Measurements from ENCODE around the gene RPS6KA4. TPM values are rescaled to one million over a fixed set of nuclear protein-coding genes. Genes with fewer than 3 reads are reported as not detected.

Gene RPS6KA4
- total RNA-seq, 4 donors from 2014 or later, result 2.4 to 37.4 (median 29.3) TPM

- no peaks in the 10 kb centered on the region for H3K36me3 ChIP-seq
- no peak overlapping the region for H3K4me3 ChIP-seq
- intact Hi-C loops (cut with DNase I; ENCODE audit: low total_unique reads), result no loop called here
Measured at GRCh38 chr11:64362339-64362738, 3.4 kb downstream of the RPS6KA4 start.

GRCh38 chr11:64364435-64364834 is 5.5 kb downstream of the RPS6KA4 start:
- intact Hi-C loops (cut with DNase I; ENCODE audit: low total_unique reads), result no loop called here
- TF ChIP-seq POLR2A (IDR thresholded peaks at IDR 0.05), result no peak
- TF ChIP-seq, protein P1, sequence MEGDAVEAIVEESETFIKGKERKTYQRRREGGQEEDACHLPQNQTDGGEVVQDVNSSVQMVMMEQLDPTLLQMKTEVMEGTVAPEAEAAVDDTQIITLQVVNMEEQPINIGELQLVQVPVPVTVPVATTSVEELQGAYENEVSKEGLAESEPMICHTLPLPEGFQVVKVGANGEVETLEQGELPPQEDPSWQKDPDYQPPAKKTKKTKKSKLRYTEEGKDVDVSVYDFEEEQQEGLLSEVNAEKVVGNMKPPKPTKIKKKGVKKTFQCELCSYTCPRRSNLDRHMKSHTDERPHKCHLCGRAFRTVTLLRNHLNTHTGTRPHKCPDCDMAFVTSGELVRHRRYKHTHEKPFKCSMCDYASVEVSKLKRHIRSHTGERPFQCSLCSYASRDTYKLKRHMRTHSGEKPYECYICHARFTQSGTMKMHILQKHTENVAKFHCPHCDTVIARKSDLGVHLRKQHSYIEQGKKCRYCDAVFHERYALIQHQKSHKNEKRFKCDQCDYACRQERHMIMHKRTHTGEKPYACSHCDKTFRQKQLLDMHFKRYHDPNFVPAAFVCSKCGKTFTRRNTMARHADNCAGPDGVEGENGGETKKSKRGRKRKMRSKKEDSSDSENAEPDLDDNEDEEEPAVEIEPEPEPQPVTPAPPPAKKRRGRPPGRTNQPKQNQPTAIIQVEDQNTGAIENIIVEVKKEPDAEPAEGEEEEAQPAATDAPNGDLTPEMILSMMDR (IDR thresholded peaks at IDR 0.05), result no peak
- Histone ChIP-seq H3K27me3 (no peaks in the 10 kb centered on the region), H3K27ac (no peak overlapping the region), H3K4me1 (peaks cover 0 to 8% of the 10 kb centered on the region in 2 donors), H3K9me3 (no peaks in the 10 kb centered on the region), H3K4me3 (no peak overlapping the region), H3K36me3 (no peaks in the 10 kb centered on the region)
- DNase-seq, result no peak

More at GRCh38 chr11:64362339-64362738, 3.4 kb downstream of the RPS6KA4 start:
- no peak for TF ChIP-seq POLR2A (IDR thresholded peaks at IDR 0.05)
- Histone ChIP-seq H3K4me1 (peaks cover 7 to 20% of the 10 kb centered on the region in 2 donors), H3K27ac (no peak overlapping the region), H3K27me3 (no peaks in the 10 kb centered on the region), H3K9me3 (no peaks in the 10 kb centered on the region)
- no peak for DNase-seq

DNA sequence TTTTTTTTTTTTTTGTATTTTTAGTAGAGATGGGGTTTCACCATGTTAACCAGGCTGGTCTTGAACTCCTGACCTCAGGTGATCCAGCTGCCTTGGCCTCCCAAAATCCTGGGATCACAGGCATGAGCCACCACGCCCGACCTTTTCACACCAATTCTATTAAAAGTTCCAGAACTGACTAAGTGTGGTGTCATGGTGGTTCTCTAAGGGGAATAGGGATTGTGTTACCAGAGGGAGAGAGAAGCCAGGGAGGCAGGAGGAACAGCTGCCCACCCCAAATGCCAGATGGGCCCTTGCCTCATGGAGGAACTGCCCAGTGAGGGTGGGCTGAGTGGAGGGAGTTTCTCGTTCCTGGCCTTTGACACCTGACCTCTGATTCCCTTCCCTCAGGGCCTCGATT is 5.9 kb downstream of the RPS6KA4 start:
- intact Hi-C loops (cut with DNase I; ENCODE audit: low total_unique reads), result no loop called here
- TF ChIP-seq, protein P1 (IDR thresholded peaks at IDR 0.05), result no peak
- no peak for TF ChIP-seq POLR2A (IDR thresholded peaks at IDR 0.05)
- no peaks in the 10 kb centered on the region for H3K36me3 ChIP-seq
- H3K27me3 ChIP-seq, result no peaks in the 10 kb centered on the region
- H3K27ac ChIP-seq, result no peak overlapping the region
- no peak overlapping the region for H3K4me3 ChIP-seq
- DNase-seq, result no peak
- peaks cover 0 to 3% of the 10 kb centered on the region in 2 donors for H3K4me1 ChIP-seq
- no peaks in the 10 kb centered on the region for H3K9me3 ChIP-seq

DNA sequence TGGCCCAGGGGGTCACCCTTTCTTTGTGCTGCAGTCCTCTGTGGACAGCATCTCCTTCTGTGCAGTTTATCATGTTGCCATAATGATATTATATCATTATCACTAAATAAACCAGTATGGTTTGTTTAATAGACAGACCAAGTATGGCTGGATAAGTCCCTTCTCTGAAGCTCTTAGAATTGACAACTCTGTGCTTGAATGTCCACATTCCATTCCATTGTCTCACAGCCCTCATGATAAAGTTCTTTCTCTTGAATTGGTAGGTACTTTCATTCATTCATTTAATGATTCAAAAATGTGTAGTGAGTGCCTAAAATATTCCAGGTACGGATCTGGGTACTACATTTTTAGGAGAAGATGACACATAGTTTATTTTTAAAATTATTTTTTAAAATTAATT is 7.8 kb downstream of the RPS6KA4 start:
- TF ChIP-seq, protein P1 (IDR thresholded peaks at IDR 0.05), result no peak
- TF ChIP-seq POLR2A (IDR thresholded peaks at IDR 0.05), result no peak
- intact Hi-C loops (cut with DNase I; ENCODE audit: low total_unique reads), result no loop called here
- H3K4me1 ChIP-seq, result no peaks in the 10 kb centered on the region
- H3K27ac ChIP-seq, result no peak overlapping the region
- no peak overlapping the region for H3K4me3 ChIP-seq
- H3K9me3 ChIP-seq, result no peaks in the 10 kb centered on the region
- H3K36me3 ChIP-seq, result no peaks in the 10 kb centered on the region
- no peak for DNase-seq
- H3K27me3 ChIP-seq, result no peaks in the 10 kb centered on the region

- Histone ChIP-seq H3K9me3 (no peaks in the 10 kb centered on the region), H3K27me3 (no peaks in the 10 kb centered on the region), H3K4me1 (no peaks in the 10 kb centered on the region), H3K36me3 (no peaks in the 10 kb centered on the region), H3K4me3 (no peak overlapping the region), H3K27ac (no peak overlapping the region)
- TF ChIP-seq, protein P1 (IDR thresholded peaks at IDR 0.05), result no peak
- TF ChIP-seq POLR2A (IDR thresholded peaks at IDR 0.05), result no peak
- intact Hi-C loops (cut with DNase I; ENCODE audit: low total_unique reads), result no loop called here
- no peak for DNase-seq
Measured at GRCh38 chr11:64367931-64368672, 9.1 kb downstream of the RPS6KA4 start.

Measured in uterus (tissue), 4 donors.